PC-3 (cell line): ENCODE data around the gene NINJ2. TPM values are rescaled to one million over a fixed set of nuclear protein-coding genes. Genes with fewer than 3 reads are reported as not detected.

Experiments used
- ATAC-seq: fragments of 200-7000 bp; cut with Tn5 transposase; 2 replicates; pipeline ENCODE4 v1.9.1; 2020; ENCODE audit warnings: mild to moderate bottlenecking, moderate library complexity
- BruUV-seq: library from RNA; stranded (reverse); fragments of 400-500 nt; replicated peaks from 2 replicates; lab custom pipeline; 2021; lab: Mats Ljungman, UMichigan
- CTCF ChIA-PET: fragments of 300-600 bp; sonication (Branson Sonifier 250); formaldehyde crosslinking; loops from one replicate; lab custom pipeline; 2022; ENCODE audit warnings: antibody characterized with exemption; lab: Charles Lee
- POLR2A ChIA-PET: fragments of 300-600 bp; sonication (Branson Sonifier 250); formaldehyde crosslinking; loops from one replicate; lab custom pipeline; 2022; ENCODE audit warnings: antibody characterized with exemption; ENCODE audit not compliant: unreplicated experiment; lab: Charles Lee
- DNase-seq: peaks from one replicate; pipeline ENCODE4 v3.0.0-alpha.2; 2015
- H2AFZ ChIP-seq: fragments of 300-600 bp; sonication (generic); 2 replicates; pipeline ENCODE4 v1.6.0; 2016; ENCODE audit warnings: antibody characterized with exemption, low read length
- H3F3A ChIP-seq: fragments of 300-600 bp; sonication (generic); one replicate; pipeline ENCODE4 v1.6.0; 2017; ENCODE audit warnings: antibody characterized with exemption, low read length, control low read depth, mild to moderate bottlenecking; ENCODE audit not compliant: unreplicated experiment
- H3K27ac ChIP-seq: fragments of 300-600 bp; sonication (generic); 2 replicates; pipeline ENCODE4 v1.5.1; 2016; ENCODE audit warnings: mild to moderate bottlenecking, low read length
- H3K27me3 ChIP-seq: fragments of 300-600 bp; sonication (generic); 2 replicates; pipeline ENCODE4 v1.6.1; 2016; ENCODE audit warnings: low read length, mixed read lengths
- H3K36me3 ChIP-seq: fragments of 300-600 bp; sonication (generic); 2 replicates; pipeline ENCODE4 v1.6.1; 2016; ENCODE audit warnings: low read depth, mixed run types, low read length, mixed read lengths
- H3K4me1 ChIP-seq: fragments of 300-600 bp; sonication (generic); 2 replicates; pipeline ENCODE4 v1.5.1; 2016; ENCODE audit warnings: low read length; ENCODE audit not compliant: insufficient read depth
- H3K4me2 ChIP-seq: fragments of 300-600 bp; sonication (generic); 2 replicates; pipeline ENCODE4 v1.6.0; 2016; ENCODE audit warnings: low read length
- H3K4me3 ChIP-seq: fragments of 300-600 bp; sonication (generic); 2 replicates; pipeline ENCODE4 v1.5.1; 2016; ENCODE audit warnings: mild to moderate bottlenecking, low read length, mixed read lengths
- H3K79me2 ChIP-seq: fragments of 300-600 bp; sonication (generic); 2 replicates; pipeline ENCODE4 v1.6.1; 2017; ENCODE audit warnings: low read length, mixed read lengths
- H3K9ac ChIP-seq: fragments of 300-600 bp; sonication (generic); 2 replicates; pipeline ENCODE4 v1.6.0; 2016; ENCODE audit warnings: mild to moderate bottlenecking, low read length
- H3K9me2 ChIP-seq: fragments of 300-600 bp; sonication (generic); replicated peaks from 2 replicates; pipeline ENCODE4 v1.6.1; 2016; ENCODE audit warnings: mixed run types, low read length, mixed read lengths
- H3K9me3 ChIP-seq: fragments of 300-600 bp; sonication (generic); 2 replicates; pipeline ENCODE4 v1.6.1; 2016; ENCODE audit warnings: low read length, mixed read lengths
- H4K20me1 ChIP-seq: fragments of 300-600 bp; sonication (generic); 2 replicates; pipeline ENCODE4 v1.6.1; 2016; ENCODE audit warnings: low read length, mixed read lengths
- CTCF ChIP-seq: fragments of 300-600 bp; sonication (generic); conservative IDR thresholded peaks from 2 replicates; pipeline ENCODE4 v1.5.1; 2017; ENCODE audit warnings: antibody characterized with exemption, low read depth, mild to moderate bottlenecking, low read length
- EZH2 ChIP-seq: fragments of 300-600 bp; sonication (generic); IDR thresholded peaks from one replicate; pipeline ENCODE4 v1.6.1; 2017; ENCODE audit warnings: antibody characterized with exemption, mild to moderate bottlenecking, low read length; ENCODE audit not compliant: unreplicated experiment
- EZH2phosphoT487 ChIP-seq: fragments of 300-600 bp; sonication (generic); IDR thresholded peaks from 2 replicates; pipeline ENCODE4 v1.6.1; 2018; ENCODE audit warnings: mild to moderate bottlenecking, antibody characterized with exemption, low read length, borderline replicate concordance
- intact Hi-C: fragments of 100-400 bp; cut with micrococcal nuclease; formaldehyde crosslinking; loops from 2 replicates; pipeline ENCODE4 v1.9.0; 2023
- total RNA-seq: library from RNA; depleted of rRNA; stranded (reverse); fragments of >200 nt; gene quantifications from 2 replicates; pipeline ENCODE4 v1.2.3, GENCODE V29; 2014

Gene NINJ2
- total RNA-seq, 1 experiment from 2014 or later: not detected

DNA sequence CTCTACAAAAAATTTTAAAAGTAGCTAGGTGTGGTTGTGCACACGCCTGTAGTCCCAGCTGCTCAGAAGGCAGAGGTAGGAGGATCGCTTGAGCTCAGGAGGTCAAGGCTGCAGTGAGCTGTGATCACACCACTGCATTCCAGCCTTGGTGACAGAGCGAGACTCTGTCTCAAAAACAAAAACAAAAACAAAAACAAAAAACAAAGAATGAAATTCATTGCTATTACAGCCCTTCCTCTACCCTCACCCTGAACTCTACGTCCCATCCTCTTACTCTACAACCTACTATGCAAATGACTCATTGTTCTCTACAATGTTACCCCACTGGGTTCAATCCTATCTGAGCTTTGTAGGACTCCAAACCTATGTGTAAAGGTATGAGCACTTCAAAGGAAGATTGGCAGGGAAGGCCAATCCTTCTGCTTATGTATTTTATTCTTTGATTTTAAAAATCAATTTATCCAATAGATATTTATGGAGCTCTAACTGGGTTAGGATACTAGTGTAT, 39.3 kb downstream of the NINJ2 start:
- H4K20me1 ChIP-seq: no peaks in the 10 kb centered on the region
- no peak for ATAC-seq
- H3K4me3 ChIP-seq: no peak overlapping the region
- H3K36me3 ChIP-seq: no peaks in the 10 kb centered on the region
- H3K4me1 ChIP-seq: no peaks in the 10 kb centered on the region
- intact Hi-C loops: no loop called here
- H3K9ac ChIP-seq: no peak overlapping the region
- DNase-seq: no peak
- no peaks in the 10 kb centered on the region for H3K9me3 ChIP-seq
- no TSS peak for BruUV-seq
- H3K27me3 ChIP-seq: no peaks in the 10 kb centered on the region
- H3K9me2 ChIP-seq: no peaks in the 10 kb centered on the region
- H3F3A ChIP-seq: no peaks in the 10 kb centered on the region
- ChIA-PET CTCF (no interaction called here), POLR2A (no interaction called here)
- no peak overlapping the region for H3K4me2 ChIP-seq
- H3K27ac ChIP-seq: no peak overlapping the region
- H3K79me2 ChIP-seq: no peaks in the 10 kb centered on the region
- no peak overlapping the region for H2AFZ ChIP-seq
- TF ChIP-seq CTCF (no peak), EZH2phosphoT487 (no peak), EZH2 (no peak)

DNA sequence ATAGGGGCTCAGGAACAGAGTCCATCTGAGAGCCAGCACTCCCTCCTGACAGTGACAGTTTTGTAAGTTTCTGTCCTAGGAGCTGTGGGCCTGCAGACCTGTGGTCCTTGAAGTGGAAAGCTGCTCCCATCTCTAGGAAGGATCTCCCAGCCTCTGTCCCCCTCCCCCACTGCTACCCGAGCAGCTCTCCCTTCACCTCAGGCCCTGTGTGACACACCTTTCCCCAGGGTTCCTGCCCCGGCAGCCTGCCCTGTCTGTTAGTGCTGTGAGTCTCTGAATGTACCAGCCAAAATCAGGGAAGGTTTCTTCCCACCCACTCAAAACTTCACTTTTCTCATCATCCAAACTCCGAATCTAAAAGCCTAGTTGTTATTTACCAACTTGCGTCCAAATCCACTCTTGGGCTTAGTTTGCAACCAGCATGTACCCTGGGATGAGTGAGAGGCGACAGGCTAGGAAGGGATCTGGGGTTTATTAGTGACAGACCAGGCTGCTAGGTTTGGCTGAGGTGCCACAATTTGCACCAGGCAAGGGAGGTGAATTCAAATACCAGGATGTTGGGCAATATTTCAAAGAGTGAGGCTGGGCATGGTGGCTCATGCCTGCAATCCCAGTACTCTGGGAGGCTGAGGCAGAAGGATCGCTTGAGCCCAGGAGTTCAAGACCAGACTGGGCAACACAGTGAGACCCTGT, 39.9 kb downstream of the NINJ2 start:
- no peak overlapping the region for H3K9ac ChIP-seq
- no peak overlapping the region for H3K27ac ChIP-seq
- ATAC-seq (no peak), DNase-seq (no peak)
- H3K4me3 ChIP-seq: no peak overlapping the region
- no peak overlapping the region for H2AFZ ChIP-seq
- no peaks in the 10 kb centered on the region for H3K27me3 ChIP-seq
- H4K20me1 ChIP-seq: no peaks in the 10 kb centered on the region
- H3F3A ChIP-seq: no peaks in the 10 kb centered on the region
- no peak for TF ChIP-seq CTCF
- TF ChIP-seq EZH2: no peak
- no peak for TF ChIP-seq EZH2phosphoT487
- H3K4me2 ChIP-seq: no peak overlapping the region
- no peaks in the 10 kb centered on the region for H3K9me3 ChIP-seq
- intact Hi-C loops: no loop called here
- BruUV-seq: no TSS peak
- no peaks in the 10 kb centered on the region for H3K9me2 ChIP-seq
- no peaks in the 10 kb centered on the region for H3K79me2 ChIP-seq
- ChIA-PET CTCF (no interaction called here), POLR2A (no interaction called here)
- H3K36me3 ChIP-seq: no peaks in the 10 kb centered on the region
- H3K4me1 ChIP-seq: no peaks in the 10 kb centered on the region

DNA sequence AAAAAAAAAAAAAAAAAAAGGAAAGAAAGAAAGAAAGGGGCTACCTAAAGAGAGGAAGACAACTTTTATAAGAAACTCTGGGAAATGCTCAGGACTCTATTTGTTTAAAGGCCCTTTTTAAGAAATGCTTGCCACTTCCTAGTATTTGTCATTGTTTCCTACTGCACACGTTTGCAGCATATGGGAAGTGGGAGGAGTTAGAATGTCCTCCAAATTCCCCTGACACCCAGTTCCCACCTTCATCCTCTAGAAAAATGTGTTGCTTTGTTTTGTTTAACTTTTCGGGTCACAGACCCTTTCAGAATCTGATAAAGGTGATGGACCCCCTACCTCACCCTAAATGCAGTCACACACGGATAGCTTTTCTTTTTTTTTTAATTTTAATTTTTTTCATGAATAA, 40.8 kb downstream of the NINJ2 start:
- ChIA-PET CTCF (no interaction called here), POLR2A (no interaction called here)
- Histone ChIP-seq H2AFZ (no peak overlapping the region), H3K4me3 (no peak overlapping the region), H3F3A (no peaks in the 10 kb centered on the region), H3K9me3 (no peaks in the 10 kb centered on the region), H3K9me2 (no peaks in the 10 kb centered on the region), H3K27ac (no peak overlapping the region), H3K4me1 (no peaks in the 10 kb centered on the region), H3K9ac (no peak overlapping the region), H3K27me3 (no peaks in the 10 kb centered on the region), H3K36me3 (no peaks in the 10 kb centered on the region), H4K20me1 (no peaks in the 10 kb centered on the region), H3K79me2 (no peaks in the 10 kb centered on the region), H3K4me2 (no peak overlapping the region)
- DNase-seq (no peak), ATAC-seq (no peak)
- TF ChIP-seq EZH2 (no peak), CTCF (no peak), EZH2phosphoT487 (no peak)
- intact Hi-C loops: no loop called here
- no TSS peak for BruUV-seq
